H1 (cell line): ENCODE results near the gene PRR19. TPM values are rescaled to one million over a fixed set of nuclear protein-coding genes. Genes with fewer than 3 reads are reported as not detected.

Experiments used
- CHD2 ChIP-seq: IDR thresholded peaks from 2 replicates; pipeline ENCODE4 v1.6.1; 2012; ENCODE audit warnings: low read length, improper control_type of control experiment
- CREB1 ChIP-seq: IDR thresholded peaks from 2 replicates; pipeline ENCODE4 v1.6.1; 2012; ENCODE audit warnings: inconsistent platforms
- GTF2F1 ChIP-seq: IDR thresholded peaks from 2 replicates; pipeline ENCODE4 v1.6.1; 2012; ENCODE audit warnings: low read depth, low read length, improper control_type of control experiment, borderline replicate concordance
- JUN ChIP-seq: IDR thresholded peaks from 2 replicates; pipeline ENCODE4 v1.6.1; 2011; ENCODE audit warnings: low read depth, mild to moderate bottlenecking, improper control_type of control experiment, low read length
- KDM4A ChIP-seq: IDR thresholded peaks from one replicate; pipeline ENCODE4 v1.7.1; 2012; ENCODE audit warnings: low read depth, mild to moderate bottlenecking, moderate library complexity, low read length, inconsistent platforms; ENCODE audit not compliant: severe bottlenecking
- KDM5A ChIP-seq: fragments of 200-600 bp; IDR thresholded peaks from 2 replicates; pipeline ENCODE4 v1.7.1; 2012; ENCODE audit warnings: mild to moderate bottlenecking, low read length, inconsistent platforms, mixed read lengths
- NRF1 ChIP-seq: IDR thresholded peaks from 2 replicates; pipeline ENCODE4 v1.6.1; 2011; ENCODE audit warnings: mild to moderate bottlenecking, low read depth, low read length, improper control_type of control experiment
- SIN3A ChIP-seq, 2 experiments: IDR thresholded peaks in 1 of 2; conservative IDR thresholded peaks in 1 of 2; 2 replicates each; pipeline ENCODE4 v1.6.1; 2011 to 2012; ENCODE audit warnings: low read length in 2 of 2, improper control_type of control experiment in 1 of 2, low read depth in 1 of 2, mild to moderate bottlenecking in 1 of 2
- TBP ChIP-seq: IDR thresholded peaks from 2 replicates; pipeline ENCODE4 v1.6.1; 2011; ENCODE audit warnings: low read depth, low read length, improper control_type of control experiment
- TEAD4 ChIP-seq: IDR thresholded peaks from 2 replicates; pipeline ENCODE4 v1.6.1; 2012; ENCODE audit warnings: low read depth, low read length, inconsistent platforms, mixed read lengths
- polyA plus RNA-seq, 7 experiments: library from polyadenylated mRNA; depleted of rRNA in 3 of 7; stranded (reverse) in 5 of 7; unstranded in 2 of 7; fragments of >200 nt in 5 of 7; fragments of 200-250 nt in 2 of 7; gene quantifications; 1 replicate in 5 of 7; 2 replicates in 1 of 7; 4 replicates in 1 of 7; pipeline versions ENCODE4 v1.2.1 to v1.2.3, GENCODE V29; 2011 to 2013; ENCODE audit warnings: missing spikeins in 2 of 7, mixed read lengths in 2 of 7
- total RNA-seq: library from RNA; stranded (reverse); fragmentation: NEBNext Ultra II Directional; extraction: Animal tissue kit (Norgen Biotek cat#: 25700); gene quantifications from 2 replicates; pipeline ENCODE4 v1.2.1, GENCODE V29; 2021
- TF ChIP-seq, protein P1 (sequence below): IDR thresholded peaks from 2 replicates; pipeline ENCODE4 v1.6.1; 2012; ENCODE audit warnings: inconsistent platforms

The PRR19 gene
- total and polyA plus RNA-seq, 2 of the 8 experiments (the other 6 are each of a cell fraction or from before 2014, with no cell fraction given): 7.2 to 7.5 TPM

GRCh38 chr19:42287017-42287826 is 14.7 kb upstream of the PRR19 start (continued):
- TF ChIP-seq SIN3A (conservative IDR thresholded peaks at IDR 0.05 in 1 of 2, IDR thresholded peaks at IDR 0.05 in 1 of 2; ENCODE audit: low read depth in 1 of 2, low read length in 2 of 2): no peak
- no peak for TF ChIP-seq GTF2F1
- TF ChIP-seq TBP: no peak
- no peak for TF ChIP-seq KDM4A
- TF ChIP-seq CHD2: no peak
- TF ChIP-seq TEAD4: no peak
- no peak for TF ChIP-seq KDM5A
- no peak for TF ChIP-seq NRF1
- TF ChIP-seq CREB1: no peak
- TF ChIP-seq JUN: no peak
- TF ChIP-seq, protein P1, sequence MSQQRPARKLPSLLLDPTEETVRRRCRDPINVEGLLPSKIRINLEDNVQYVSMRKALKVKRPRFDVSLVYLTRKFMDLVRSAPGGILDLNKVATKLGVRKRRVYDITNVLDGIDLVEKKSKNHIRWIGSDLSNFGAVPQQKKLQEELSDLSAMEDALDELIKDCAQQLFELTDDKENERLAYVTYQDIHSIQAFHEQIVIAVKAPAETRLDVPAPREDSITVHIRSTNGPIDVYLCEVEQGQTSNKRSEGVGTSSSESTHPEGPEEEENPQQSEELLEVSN: no peak
- TF ChIP-seq, all 59 proteins: peak for 0
